Fibroblast of upper back skin (primary cell): ENCODE results near the gene SRBD1.

Source experiments
- DNase-seq: peaks from one replicate; pipeline ENCODE4 v3.0.0-alpha.2; 2013

The SRBD1 gene

DNA sequence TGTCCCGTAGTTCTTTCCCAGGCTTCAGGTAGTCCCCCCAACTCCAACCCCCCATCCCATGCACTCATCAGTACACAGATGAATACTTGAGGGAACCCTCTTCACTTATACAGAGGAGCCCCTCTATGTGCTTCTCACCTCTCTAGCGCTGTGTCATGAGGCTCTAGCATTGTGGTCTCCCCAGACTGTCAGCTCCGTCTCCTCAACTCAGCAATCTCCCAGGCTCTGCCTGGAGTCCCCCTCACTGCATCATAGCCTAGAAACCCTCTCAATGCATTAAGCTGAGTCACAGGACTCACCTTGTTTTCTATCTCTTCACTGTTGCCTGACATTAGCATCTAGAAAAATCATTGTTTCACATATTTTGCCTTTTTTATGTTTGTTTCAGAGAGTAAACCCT, 20.3 kb upstream of the SRBD1 start:
- DNase-seq: no peak

DNA sequence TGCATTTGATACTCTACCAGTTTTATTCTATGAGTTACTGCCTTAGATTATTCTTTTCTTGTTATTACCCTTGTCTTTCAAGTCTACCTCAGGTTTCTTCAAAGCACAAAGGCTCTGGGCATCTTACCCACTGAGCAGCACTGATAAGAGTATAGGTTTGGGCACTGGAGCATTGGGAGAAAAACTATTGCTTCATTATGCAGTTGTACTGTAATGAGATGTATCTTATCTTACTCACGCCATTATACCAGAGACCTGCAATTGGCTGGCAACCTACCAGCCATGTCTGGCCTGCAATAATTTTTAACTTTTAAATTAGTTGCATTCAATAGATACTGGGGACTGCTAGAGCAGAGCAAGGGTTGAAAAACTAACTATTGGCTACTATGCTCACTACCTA, 18.9 kb upstream of the SRBD1 start:
- no peak for DNase-seq

DNA sequence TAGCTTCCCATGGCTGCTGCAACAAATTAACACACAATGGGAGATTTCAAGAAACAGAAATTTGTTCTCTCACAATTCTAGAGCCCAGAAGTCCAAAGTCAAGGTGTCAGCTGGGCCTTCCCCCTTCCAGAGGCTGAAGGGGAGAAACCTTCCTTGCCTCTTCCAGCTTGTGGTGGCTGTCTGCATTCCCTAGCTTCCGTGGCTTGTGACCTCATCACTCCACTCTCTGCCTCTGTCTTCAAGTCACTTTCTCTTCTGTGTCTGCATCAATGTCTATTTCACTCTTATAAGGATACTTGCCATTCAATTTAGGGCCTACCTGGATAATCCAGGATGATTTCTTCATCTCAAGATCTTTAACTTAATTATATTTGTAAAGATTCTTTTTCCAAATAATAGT, 16.8 kb upstream of the SRBD1 start:
- DNase-seq: peak; percentile 70

DNA sequence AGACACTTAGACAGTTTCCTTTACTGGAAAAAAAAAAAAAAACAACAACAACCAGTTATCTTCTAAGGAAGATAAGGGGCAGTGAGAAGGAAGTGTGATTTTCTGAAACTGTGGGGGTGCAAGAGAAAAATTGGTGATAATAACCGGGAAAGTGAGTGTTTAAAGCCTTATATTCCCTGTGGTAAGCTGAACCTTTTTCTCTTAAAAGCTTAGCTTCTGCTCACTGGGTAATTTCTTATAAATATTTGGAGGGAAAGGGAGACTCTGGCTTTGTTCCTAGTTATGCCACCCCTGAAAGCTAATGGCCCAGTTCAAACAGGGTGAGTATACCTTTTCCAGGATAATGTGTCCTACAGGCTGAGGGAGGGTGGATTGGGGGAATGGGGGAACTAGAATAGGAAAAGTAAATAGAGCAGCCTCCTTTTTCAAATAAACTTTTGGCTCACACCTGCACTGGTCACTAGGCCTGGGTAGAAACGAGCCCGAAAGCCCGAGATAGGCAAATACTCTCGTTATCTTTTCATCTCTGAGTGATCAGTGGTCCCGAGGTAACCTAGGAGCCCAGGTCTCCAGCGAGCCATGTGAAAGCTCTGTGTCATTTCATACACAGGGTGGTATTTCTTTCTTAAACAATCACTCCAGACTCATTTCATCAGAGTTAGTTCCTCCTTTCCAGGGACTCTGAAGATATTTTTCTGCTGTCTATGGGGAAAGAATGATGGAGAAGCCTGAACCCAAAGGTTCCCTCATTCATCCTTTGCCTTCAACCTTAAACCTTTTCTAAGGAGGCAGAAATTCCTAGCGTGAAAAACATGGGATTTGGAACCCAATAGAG, 15.5 kb upstream of the SRBD1 start:
- no peak for DNase-seq

DNA sequence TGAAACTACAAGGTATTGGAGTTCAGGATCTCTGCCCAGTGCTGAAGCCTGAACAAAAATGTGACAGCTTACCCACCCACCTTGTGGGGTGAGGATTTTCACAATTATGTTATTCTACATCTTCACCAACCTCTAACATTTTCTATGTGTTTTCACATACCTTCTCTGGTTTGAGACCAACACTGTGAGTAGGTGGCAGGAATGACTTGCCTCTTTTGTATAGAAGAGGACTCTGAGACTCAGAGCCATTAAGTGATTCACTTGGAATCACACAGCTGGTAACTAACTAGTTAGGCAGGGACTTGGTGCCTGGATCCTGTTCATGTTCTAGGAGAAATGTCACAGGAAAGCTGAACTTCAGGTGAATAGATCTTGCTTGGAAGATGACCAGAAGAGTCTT, 14.8 kb upstream of the SRBD1 start:
- no peak for DNase-seq

DNA sequence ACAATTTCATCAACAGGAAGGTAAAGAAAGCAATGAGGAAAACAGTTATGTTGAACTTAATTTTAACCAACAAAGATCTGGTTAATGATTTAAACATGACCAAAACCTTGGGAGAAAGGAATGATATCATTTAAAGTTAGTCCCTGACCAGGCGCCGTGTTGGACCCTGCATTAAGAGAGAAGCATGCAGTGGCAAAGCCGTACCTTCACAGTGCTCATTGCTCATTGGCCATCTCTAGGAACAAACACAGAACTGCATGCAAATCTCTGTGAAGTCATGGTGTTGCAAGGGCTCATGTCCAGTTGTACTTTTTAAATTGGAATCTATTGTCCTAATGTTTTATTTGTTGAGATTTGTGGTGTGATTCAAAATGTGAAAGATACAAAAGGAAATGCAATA, 12.0 kb upstream of the SRBD1 start:
- DNase-seq: no peak

DNA sequence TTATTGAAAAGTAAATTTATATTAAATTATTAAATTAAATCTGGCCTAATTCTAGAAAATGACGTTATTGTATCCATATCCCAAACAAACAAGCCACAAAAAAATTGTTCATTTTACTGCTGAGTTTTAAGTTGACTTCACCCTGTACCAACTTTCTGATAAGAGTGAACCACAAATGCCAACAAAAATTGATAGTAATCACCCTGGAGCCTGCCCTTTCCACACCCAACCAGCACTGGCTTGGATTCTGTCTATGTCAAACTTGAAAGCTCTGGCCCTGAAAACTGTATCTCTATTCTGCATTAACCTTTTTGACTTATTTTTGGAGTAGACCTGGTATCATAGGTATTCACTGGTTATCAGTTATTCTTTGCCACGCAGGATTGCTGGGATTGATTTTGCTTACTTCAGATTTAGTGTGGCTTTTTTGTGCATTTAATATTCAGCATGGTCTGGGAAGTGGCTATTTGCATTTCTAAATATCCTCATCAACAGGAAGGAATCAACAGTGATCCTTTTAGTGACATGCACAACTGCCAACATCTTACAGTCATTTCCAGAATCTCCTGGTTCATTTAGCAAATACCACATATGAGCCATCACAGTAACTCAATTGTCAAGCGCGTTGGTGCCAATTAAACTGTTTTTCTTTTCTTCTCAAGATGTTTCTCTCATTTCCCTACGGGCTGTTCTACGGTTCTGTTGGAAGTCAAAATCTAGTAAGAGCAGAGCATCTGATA, 11.4 kb upstream of the SRBD1 start:
- DNase-seq: no peak

DNA sequence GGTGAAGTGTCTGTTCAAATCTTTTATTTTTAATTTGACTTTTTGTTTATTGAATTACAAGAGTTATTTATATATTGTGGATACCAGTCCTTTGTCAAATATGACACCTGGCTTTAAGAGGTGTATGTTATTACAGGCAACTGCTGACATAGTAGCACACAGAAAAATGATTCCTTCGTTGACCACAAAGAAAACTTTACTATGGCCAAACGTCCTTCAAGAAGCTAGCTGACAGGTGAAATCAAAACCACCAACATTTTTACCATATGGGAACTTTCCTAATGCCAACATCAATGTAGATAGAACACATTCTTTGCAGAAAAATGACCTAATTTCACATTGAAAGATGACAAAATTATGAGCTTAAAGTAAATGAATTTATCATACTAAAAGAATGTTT, 6.4 kb upstream of the SRBD1 start:
- DNase-seq: no peak

DNA sequence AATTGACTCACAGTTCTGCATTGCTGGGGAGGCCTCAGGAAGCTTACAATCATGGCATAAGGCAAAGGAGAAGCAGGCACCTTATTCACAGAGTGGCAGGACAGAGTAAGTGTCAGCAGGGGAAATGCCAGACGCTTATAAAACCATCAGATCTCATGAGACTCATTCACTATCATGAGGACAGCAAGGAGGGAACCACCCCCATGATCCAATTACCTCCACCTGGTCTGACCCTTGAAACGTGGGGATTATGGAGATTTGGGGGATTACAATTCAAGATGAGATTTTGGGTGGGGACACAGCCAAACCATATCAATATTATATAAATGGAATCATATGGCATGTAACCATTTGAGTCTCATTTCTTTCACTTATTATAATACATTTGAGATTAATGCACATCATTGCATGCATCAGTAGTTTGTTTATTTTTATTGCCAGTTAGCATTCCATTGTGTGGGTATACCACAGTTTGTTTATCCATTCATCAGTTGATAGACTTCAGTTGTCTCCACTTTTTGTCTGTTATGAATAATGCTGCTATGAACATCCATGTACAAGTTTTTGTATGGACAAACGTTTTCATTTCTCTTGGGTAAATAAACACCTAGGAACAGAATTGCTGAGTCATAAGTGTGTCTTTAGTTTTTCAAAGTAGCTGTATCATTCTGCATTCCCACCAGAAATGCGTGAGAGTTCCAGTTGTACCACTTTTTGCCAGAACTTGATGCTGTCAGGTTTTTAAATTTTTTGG, 5.8 kb upstream of the SRBD1 start:
- DNase-seq: peak; percentile 20

DNA sequence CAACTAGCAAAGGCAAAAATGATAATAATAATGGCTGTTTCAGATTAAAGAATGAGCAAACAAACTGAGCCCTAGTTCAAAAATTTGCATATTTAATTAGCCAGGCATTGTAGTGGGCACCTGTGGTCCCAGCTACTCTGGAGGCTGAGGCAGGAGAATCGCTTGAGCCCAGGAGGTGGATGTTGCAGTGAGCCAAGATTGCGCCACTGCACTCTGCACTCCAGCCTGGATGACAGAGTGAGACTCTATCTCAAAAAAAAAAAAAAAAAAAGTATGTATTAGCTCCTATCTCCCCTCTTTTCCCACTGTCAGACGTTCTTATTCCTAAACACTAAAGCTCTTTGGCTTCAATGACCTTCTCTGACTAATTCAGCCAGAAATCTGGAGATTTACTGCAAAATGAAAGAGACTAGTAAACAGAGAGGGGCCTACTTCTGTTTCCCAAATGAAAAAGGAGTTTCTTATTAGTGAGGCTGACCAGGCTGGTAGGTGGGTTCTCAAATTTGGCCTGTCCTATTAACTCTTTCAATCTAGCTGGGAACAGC, 3.9 kb upstream of the SRBD1 start:
- DNase-seq: no peak

DNA sequence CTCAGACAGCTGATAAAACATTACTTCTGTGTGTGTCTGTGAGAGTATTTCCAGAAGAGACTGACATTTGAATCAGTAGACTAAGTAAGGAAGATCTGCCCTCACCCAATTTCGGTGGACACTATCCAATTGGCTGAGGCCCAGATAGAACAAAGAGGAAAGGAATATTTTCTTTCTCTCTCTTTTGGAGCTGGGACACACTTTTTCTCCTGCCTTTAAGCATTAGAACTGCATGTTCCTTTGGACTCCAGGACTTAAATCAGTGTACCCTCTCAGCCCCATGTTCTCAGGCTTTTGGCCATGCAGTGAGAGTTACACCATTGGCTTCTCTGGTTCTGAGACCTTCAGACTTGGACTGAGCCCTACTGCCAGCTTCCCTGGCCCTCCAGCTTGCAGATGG, 3.3 kb upstream of the SRBD1 start:
- DNase-seq: no peak

DNA sequence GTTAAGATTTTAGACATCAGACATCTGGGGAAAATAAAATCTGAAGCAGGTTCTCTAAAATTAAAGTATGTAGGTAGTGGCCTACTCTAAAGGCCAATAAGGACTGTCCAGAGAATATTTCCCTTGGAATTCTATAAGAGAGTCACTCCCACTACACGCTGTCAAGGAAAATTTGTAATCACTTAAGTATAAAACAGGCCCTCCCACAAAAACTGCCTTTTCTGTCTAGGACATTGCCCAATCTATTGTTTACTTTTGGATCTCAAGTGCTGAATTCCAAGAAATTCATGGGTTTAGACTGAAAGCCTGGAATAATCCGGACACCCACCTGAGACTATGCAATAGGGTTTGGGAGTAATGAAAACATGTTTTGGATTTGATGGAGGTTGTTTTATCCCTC, 1.7 kb upstream of the SRBD1 start:
- DNase-seq: no peak

DNA sequence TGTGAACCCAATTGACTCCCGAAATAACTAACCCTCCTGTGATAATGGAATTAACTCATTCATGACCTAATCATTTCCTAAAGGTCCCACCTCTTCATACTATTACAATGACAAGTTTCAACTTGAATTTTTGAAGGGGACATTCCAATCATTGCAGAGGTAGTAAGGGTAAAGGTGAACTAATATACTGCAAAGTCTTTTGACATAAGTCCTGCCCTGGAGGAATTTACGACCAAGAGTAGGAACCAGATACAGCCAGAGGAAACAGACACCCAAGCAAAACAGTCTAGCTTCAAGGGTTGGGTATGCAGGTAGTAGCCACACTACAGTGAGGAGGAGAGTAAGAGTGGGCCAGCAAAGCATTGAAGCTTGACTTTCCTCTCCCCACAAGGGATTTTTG, 1.2 kb upstream of the SRBD1 start:
- no peak for DNase-seq

DNA sequence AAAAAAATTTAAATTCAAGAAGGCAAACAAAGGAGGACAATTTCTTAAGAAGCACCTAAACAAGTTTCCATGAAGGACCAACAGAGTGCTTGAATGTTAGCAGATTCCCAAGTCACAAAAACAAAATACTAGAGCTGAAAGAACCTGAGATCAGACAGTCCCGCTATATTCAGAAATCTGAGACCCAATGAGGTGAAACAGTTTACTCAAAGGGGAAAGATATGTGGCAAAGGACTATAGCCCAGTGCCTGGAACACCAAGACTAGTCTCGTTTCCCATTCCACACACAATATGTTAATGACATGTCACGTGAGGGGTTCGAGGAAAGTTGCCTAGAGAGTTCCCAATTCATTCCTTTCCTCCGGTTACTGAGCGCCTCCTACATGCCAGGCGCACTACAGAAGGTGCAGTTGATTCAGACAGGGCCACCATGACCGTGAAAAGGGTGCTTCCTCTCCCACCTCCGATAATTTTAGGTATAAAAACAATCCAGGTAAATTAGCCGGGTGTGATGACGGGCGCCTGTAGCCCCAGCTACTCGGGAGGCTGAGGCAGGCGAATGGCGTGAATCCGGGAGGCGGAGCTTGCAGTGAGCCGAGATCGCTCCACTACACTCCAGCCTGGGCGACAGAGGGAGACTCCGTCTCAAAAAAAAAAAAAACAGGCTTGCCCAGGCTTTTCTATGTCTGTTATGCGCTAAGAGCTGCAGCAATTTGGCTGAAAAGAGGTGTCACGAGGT, 617 bp downstream of the SRBD1 start:
- peak; percentile 56 for DNase-seq

DNA sequence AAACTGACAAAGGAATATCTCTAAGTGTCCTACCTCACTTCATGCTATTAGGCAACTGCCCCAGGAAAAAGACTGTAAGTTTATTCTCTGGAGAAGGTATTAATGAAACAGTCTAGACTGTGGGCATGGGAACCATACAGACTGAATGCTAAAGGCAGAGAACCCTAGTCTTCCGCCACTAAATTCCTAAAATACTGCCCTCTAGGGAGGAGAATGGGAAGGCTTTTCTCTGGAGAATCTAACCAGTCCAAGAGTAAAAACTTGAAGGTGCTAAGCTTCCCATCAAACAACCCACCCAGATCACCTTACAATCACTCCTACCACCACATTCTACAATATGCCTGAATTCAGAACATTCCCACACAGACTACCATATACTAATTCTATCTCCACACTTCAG, 3.4 kb downstream of the SRBD1 start:
- peak; percentile 30 for DNase-seq

DNA sequence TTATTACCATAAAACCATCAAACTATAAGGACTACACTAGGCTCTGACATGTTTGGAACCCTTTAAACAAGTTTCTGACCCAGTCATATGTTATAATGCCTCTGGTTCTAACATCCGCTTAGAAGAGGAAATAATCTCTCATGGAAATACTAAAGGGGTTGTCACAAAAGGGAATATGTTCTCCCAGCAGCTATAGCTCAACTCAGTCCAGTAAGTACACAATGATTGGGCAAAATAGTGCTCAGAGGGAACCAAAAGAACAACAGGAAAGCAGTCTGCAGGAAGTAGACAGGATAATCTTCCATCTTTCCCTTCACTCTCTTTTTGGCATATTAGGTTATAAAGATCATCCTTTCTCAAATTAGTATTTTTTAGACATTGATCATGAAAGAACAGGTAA, 4.3 kb downstream of the SRBD1 start:
- no peak for DNase-seq

DNA sequence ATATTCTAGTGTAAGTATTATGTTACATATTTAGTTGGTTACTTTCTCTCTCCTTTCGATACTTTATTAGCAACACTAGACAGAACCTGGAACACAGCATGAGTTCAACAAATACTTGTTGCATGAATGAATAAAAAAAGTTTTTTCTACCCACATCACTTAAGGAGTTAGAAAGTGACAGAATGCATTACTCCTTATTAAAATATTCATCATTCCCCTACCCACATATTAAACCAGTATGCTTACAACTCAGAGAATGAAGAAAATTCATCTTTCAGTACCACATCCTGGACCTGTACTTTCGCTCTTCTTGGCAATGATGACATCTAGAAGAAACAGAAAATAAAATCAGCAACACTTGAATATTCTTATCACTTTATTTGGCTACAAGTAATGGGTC, 6.0 kb downstream of the SRBD1 start:
- no peak for DNase-seq

DNA sequence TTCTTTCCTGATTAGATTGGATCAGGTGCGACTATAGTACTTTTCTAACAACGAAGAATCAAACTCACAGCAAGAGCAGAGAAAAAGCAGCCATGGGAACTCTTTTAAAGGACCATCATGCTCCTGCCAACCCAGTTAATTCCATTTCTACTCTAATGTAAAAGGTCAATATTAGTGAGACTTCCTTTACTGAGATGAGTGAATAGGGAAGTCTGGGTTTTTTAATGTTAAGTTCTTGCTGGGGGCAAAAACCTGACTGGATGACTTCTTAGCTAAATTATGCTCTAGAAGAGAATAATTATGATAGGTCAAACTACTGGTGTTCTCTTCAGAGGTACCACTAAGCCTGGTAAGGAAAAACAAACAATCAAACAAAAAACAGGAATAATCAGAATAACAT, 8.4 kb downstream of the SRBD1 start:
- no peak for DNase-seq

DNA sequence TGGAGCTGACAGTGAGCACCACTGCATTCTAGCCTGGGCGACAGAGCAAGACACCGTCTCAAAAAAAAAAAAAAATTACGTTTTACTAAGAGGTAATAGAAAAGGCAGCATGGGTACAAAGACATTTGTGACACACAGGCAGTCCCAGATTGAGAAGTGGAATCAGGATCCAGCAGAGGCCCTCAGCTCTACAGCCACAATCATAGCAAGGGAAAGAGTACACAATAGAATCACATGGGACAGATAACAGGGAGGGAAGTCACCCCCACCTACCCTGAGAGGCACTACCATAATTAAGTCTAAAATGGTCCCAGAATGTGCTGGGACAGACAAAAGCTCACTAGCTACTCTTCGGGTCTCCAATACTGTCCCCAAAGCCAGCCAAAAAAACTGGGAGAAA, 12.5 kb downstream of the SRBD1 start:
- DNase-seq: no peak

DNA sequence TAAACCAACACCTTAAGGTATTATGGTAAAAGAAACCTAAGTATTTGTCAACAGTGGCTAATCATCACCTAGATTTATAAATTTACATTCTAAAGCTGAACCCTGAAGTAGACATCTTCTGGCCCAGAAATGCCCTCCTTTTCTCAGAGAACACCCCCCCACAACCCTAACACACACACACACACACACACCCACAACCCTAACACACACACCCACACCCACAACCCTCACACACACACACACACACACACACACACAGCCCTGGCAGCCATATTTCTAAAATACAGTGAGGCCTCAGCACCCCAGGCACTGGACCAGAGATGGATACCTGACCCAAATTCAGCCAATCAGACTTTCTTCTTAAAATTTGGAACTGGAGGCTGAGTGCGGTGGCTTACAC, 14.3 kb downstream of the SRBD1 start:
- DNase-seq: no peak

DNA sequence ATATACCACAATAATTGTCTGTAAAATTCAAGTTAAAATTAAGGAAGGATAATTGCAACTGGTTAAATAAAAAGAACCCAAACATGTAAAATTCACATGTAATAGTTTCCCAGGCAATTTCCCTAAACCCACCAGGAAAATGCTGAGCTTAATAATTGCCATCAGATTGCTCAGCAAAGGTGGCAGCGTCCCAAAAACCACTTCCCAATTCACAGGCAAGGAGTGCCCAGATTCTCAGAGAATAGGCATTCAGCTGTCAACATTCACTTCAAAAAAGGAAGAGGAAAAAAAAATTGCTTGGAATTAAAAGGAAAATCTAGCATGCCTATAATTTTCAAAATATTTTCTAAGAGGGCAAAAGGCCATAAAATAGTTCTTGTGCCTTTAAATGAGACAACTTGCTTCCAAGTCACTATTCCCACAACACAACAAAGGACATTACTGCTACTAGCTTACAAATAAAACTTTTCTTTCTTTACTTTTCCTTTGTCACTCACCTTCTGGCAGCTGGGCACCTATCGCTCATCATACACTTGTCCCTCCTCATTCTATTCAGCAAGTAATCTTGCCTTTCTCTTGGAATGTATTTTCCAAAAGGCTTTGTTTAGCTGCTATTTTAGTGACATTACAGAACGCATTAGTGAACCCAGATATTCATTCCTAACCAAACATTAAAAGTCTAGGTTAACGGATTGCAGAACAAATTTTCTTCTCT, 15.2 kb downstream of the SRBD1 start:
- peak; percentile 81 for DNase-seq

DNA sequence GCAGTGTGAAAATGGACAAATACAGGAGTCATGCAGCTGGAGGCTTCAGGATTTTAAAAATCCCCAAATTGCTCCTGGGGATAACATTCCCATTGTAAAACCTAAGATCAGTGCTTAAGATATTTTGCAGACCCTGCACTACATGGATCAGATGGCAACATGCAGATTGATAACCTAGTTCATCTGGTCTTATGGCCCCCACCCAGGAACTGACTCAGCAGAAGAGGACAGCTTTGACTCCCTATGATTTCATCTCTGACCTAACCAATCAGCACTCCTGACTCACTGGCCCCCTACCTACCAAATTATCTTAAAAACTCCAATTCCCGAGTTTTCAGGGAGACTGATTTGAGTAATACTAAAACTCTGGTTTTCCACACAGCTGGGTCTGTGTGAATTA, 20.0 kb downstream of the SRBD1 start:
- DNase-seq: no peak
